SK-N-SH treated with all-trans-retinoic acid at 6 μM for 48 hours (cell line): ENCODE data around the gene SLC35G6.

Experiments used
- GLIS3 ChIP-seq: fragments of 250-450 bp; sonication (Bioruptor Pico); IDR thresholded peaks from 2 replicates; pipeline ENCODE4 v1.5.0; 2020; ENCODE audit warnings: mild to moderate bottlenecking, moderate library complexity
- SNAI2 ChIP-seq: fragments of 250-450 bp; sonication (Bioruptor Pico); IDR thresholded peaks from 2 replicates; pipeline ENCODE4 v1.5.0; 2020; ENCODE audit warnings: mild to moderate bottlenecking, moderate library complexity
- TCF4 ChIP-seq: fragments of 250-450 bp; sonication (Bioruptor Pico); IDR thresholded peaks from 2 replicates; pipeline ENCODE4 v1.8.0; 2021; ENCODE audit warnings: mild to moderate bottlenecking, moderate library complexity, borderline replicate concordance
- ZFP30 ChIP-seq: fragments of 450-650 bp; formaldehyde crosslinking; IDR thresholded peaks from 2 replicates; pipeline ENCODE4 v1.5.0; 2022; ENCODE audit warnings: mild to moderate bottlenecking, moderate library complexity

- no peak for TF ChIP-seq TCF4 (CRISPR knock-in tag)
- TF ChIP-seq GLIS3: no peak
- no peak for TF ChIP-seq ZFP30 (CRISPR knock-in tag)
- no peak for TF ChIP-seq SNAI2 (CRISPR knock-in tag)
Measured at GRCh38 chr17:7445619-7445968, 35.7 kb upstream of the SLC35G6 start.
